ENCODE measurements around the gene KCNIP2.

KCNIP2 gene

DNA sequence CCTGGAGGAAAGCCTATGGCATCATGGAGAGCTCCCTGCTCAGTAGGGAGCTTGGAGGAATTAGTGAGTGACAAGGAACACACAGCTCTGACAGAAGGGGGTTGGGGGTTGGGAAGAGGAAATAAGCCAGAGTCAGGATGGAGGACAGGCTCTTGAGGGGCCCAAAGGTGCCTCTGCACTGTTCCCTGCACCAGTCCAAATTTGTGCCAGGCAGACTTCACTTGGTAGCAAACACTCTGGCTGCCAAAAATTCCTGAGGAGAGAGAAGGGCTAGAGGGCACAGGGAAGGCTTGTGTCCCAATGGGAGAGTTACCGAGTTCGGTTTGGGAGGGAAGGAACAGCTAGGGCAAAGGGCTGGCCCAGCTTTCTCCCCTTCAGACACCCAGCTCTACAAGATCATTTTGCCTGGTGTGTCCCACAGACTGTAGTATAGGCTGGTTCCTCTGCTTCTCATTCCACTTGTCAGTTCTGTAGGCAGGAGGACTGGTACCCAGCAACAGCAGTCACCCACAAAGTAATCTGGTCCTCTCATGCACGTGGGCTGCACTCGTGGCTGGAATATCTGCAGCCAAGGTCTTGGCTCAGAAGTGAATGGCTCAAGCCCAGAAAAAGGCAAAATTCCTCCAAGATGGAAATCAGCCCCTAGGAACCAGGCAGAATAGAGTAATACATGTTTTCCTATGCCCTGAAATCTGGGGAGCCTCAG is 8.0 kb upstream of the KCNIP2 start:
- Histone ChIP-seq H3K27ac (ENCODE audit: insufficient read depth in 1 of 2, low read depth in 1 of 2, low read length in 2 of 2, poor library complexity in 1 of 2, severe bottlenecking in 2 of 2) (no peak overlapping the region), H3K4me1 (ENCODE audit: control extremely low read depth in 1 of 4, control insufficient read depth in 4 of 4, insufficient read depth in 4 of 4, low read length in 3 of 4) (peaks cover 2 to 22% (median 7%) of the 10 kb centered on the region in 4 experiments), H3K4me3 (ENCODE audit: control insufficient read depth in 1 of 7, extremely low read depth in 1 of 7, insufficient read depth in 4 of 7, low read depth in 2 of 7, low read length in 6 of 7) (no peak overlapping the region), H3K27me3 (replicated peaks in 2 of 5; ENCODE audit: control insufficient read depth in 4 of 5, insufficient read depth in 5 of 5, low read length in 4 of 5) (no peaks in the 10 kb centered on the region), H3K36me3 (ENCODE audit: control insufficient read depth in 4 of 4, insufficient read depth in 4 of 4, low read length in 3 of 4) (peaks cover 0 to 15% (median 6%) of the 10 kb centered on the region in 4 experiments), H3K9me3 (ENCODE audit: control extremely low read depth in 1 of 5, control insufficient read depth in 4 of 5, insufficient read depth in 2 of 5, low read depth in 1 of 5, low read length in 4 of 5) (no peaks in the 10 kb centered on the region)
- 89% methylated on average over 4 of the region's 4 CpGs for WGBS (ENCODE audit: insufficient coverage)
- POLR2A ChIA-PET, result interaction anchor here (0.5 kb wide), 1 partner anchor 78 kb away, joined by 4 read pairs; no protein-coding TSS in a partner anchor
- CTCF ChIA-PET, result interaction anchor here (0.6 to 1.9 kb wide), 4 partner anchors 10 to 1559 kb away, joined by 3 to 19 read pairs (median 4); no protein-coding TSS in a partner anchor
- no peak for DNase-seq

DNA sequence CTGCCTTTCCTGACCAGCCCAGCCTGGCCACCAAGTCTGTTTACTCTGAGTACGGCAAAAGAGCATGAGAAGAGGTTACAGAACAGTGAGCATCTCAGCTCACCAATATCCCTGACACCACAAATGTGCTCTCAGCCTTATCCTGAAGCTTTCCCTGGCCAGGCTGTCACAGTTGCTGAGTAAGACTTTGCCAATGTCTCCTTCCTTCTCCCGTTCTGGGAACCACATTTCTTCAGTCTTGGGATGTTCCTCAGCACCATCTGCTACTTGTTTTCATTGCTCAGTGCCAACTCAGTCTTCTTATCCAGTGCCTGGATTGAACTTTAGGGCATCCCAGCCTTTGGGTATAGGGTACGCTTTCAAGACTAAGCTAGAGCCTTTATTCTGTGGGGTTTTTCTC is 7.1 kb upstream of the KCNIP2 start:
- CTCF ChIA-PET, result interaction anchor here (0.7 to 1.9 kb wide), 4 partner anchors 9 to 69 kb away, joined by 3 to 19 read pairs (median 3); no protein-coding TSS in a partner anchor

GRCh38 chr10:101848894-101849351 is 5.3 kb upstream of the KCNIP2 start:
- Histone ChIP-seq H3K4me1 (ENCODE audit: control extremely low read depth in 1 of 4, control insufficient read depth in 4 of 4, insufficient read depth in 4 of 4, low read length in 3 of 4) (peaks cover 7 to 27% (median 15%) of the 10 kb centered on the region in 4 experiments), H3K27me3 (replicated peaks in 2 of 5; ENCODE audit: control insufficient read depth in 4 of 5, insufficient read depth in 5 of 5, low read length in 4 of 5) (no peaks in the 10 kb centered on the region), H3K36me3 (ENCODE audit: control insufficient read depth in 4 of 4, insufficient read depth in 4 of 4, low read length in 3 of 4) (peaks cover 0 to 18% (median 4%) of the 10 kb centered on the region in 4 experiments), H3K4me3 (ENCODE audit: control insufficient read depth in 1 of 7, extremely low read depth in 1 of 7, insufficient read depth in 4 of 7, low read depth in 2 of 7, low read length in 6 of 7) (no peak overlapping the region), H3K27ac (ENCODE audit: insufficient read depth in 1 of 2, low read depth in 1 of 2, low read length in 2 of 2, poor library complexity in 1 of 2, severe bottlenecking in 2 of 2) (no peak overlapping the region), H3K9me3 (ENCODE audit: control extremely low read depth in 1 of 5, control insufficient read depth in 4 of 5, insufficient read depth in 2 of 5, low read depth in 1 of 5, low read length in 4 of 5) (no peaks in the 10 kb centered on the region)
- 52% methylated on average over 3 of the region's 3 CpGs for WGBS (ENCODE audit: insufficient coverage)
- ChIA-PET POLR2A (no interaction called here), CTCF (interaction anchor here (1.0 to 2.3 kb wide), 8 partner anchors 8 to 164 kb away, joined by 3 to 13 read pairs (median 3); no protein-coding TSS in a partner anchor)
- peak in 2 of 3 donors; percentile 31 for DNase-seq

More for the DNA sequence above, 7.1 kb upstream of the KCNIP2 start:
- H3K27ac ChIP-seq (ENCODE audit: insufficient read depth in 1 of 2, low read depth in 1 of 2, low read length in 2 of 2, poor library complexity in 1 of 2, severe bottlenecking in 2 of 2), result no peak overlapping the region
- POLR2A ChIA-PET, result no interaction called here
- no peak for DNase-seq
- WGBS (ENCODE audit: insufficient coverage), result 100% methylated on average over 1 of the region's 3 CpGs
- H3K4me1 ChIP-seq (ENCODE audit: control extremely low read depth in 1 of 4, control insufficient read depth in 4 of 4, insufficient read depth in 4 of 4, low read length in 3 of 4), result peaks cover 2 to 22% (median 7%) of the 10 kb centered on the region in 4 experiments
- H3K27me3 ChIP-seq (replicated peaks in 2 of 5; ENCODE audit: control insufficient read depth in 4 of 5, insufficient read depth in 5 of 5, low read length in 4 of 5), result no peaks in the 10 kb centered on the region
- peaks cover 0 to 15% (median 4%) of the 10 kb centered on the region in 4 experiments for H3K36me3 ChIP-seq (ENCODE audit: control insufficient read depth in 4 of 4, insufficient read depth in 4 of 4, low read length in 3 of 4)
- H3K9me3 ChIP-seq (ENCODE audit: control extremely low read depth in 1 of 5, control insufficient read depth in 4 of 5, insufficient read depth in 2 of 5, low read depth in 1 of 5, low read length in 4 of 5), result no peaks in the 10 kb centered on the region
- H3K4me3 ChIP-seq (ENCODE audit: control insufficient read depth in 1 of 7, extremely low read depth in 1 of 7, insufficient read depth in 4 of 7, low read depth in 2 of 7, low read length in 6 of 7), result no peak overlapping the region

GRCh38 chr10:101848408-101848807 is 4.8 kb upstream of the KCNIP2 start:
- Histone ChIP-seq H3K36me3 (ENCODE audit: control insufficient read depth in 4 of 4, insufficient read depth in 4 of 4, low read length in 3 of 4) (peaks cover 0 to 18% (median 4%) of the 10 kb centered on the region in 4 experiments), H3K4me1 (ENCODE audit: control extremely low read depth in 1 of 4, control insufficient read depth in 4 of 4, insufficient read depth in 4 of 4, low read length in 3 of 4) (peaks cover 7 to 30% (median 17%) of the 10 kb centered on the region in 4 experiments), H3K9me3 (ENCODE audit: control extremely low read depth in 1 of 5, control insufficient read depth in 4 of 5, insufficient read depth in 2 of 5, low read depth in 1 of 5, low read length in 4 of 5) (no peaks in the 10 kb centered on the region), H3K4me3 (ENCODE audit: control insufficient read depth in 1 of 7, extremely low read depth in 1 of 7, insufficient read depth in 4 of 7, low read depth in 2 of 7, low read length in 6 of 7) (no peak overlapping the region), H3K27ac (ENCODE audit: insufficient read depth in 1 of 2, low read depth in 1 of 2, low read length in 2 of 2, poor library complexity in 1 of 2, severe bottlenecking in 2 of 2) (no peak overlapping the region), H3K27me3 (replicated peaks in 2 of 5; ENCODE audit: control insufficient read depth in 4 of 5, insufficient read depth in 5 of 5, low read length in 4 of 5) (peaks cover 0 to under 1% (median 0%) of the 10 kb centered on the region in 5 experiments)
- WGBS (ENCODE audit: insufficient coverage), result 74% methylated on average over 4 of the region's 4 CpGs
- CTCF ChIA-PET, result interaction anchor here (1.0 to 2.3 kb wide), 8 partner anchors 7 to 165 kb away, joined by 3 to 13 read pairs (median 3); no protein-coding TSS in a partner anchor
- DNase-seq, result no peak
- POLR2A ChIA-PET, result no interaction called here

DNA sequence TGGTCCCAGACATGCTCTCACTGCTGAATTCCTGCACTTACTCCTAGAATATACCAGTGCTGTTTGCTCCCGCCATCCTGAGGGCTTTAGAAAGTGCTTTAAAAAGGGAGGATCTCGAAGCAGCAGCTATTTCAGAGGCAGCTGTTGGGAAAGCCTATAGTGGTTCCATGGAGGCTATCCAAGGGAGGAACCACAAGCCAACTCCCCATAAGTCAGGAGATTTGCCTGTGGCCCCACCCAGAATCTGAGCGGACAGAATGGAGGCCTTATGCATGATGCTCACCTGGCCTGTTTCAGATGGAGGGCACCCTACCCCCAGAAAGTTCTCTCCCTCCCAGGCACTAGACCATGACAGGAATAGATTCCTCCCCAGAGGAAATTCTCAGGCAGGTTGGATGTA is 2.3 kb upstream of the KCNIP2 start:
- peaks cover 7 to 36% (median 24%) of the 10 kb centered on the region in 4 experiments for H3K4me1 ChIP-seq (ENCODE audit: control extremely low read depth in 1 of 4, control insufficient read depth in 4 of 4, insufficient read depth in 4 of 4, low read length in 3 of 4)
- 100% methylated on average over 2 of the region's 3 CpGs for WGBS (ENCODE audit: insufficient coverage)
- peaks cover 0 to 19% (median 0%) of the 10 kb centered on the region in 5 experiments for H3K27me3 ChIP-seq (replicated peaks in 2 of 5; ENCODE audit: control insufficient read depth in 4 of 5, insufficient read depth in 5 of 5, low read length in 4 of 5)
- ChIA-PET CTCF (interaction anchor here (1.0 to 3.5 kb wide), 4 partner anchors 13 to 33 kb away, joined by 3 to 13 read pairs (median 4); no protein-coding TSS in a partner anchor), POLR2A (no interaction called here)
- H3K4me3 ChIP-seq (ENCODE audit: control insufficient read depth in 1 of 7, extremely low read depth in 1 of 7, insufficient read depth in 4 of 7, low read depth in 2 of 7, low read length in 6 of 7), result no peak overlapping the region
- H3K9me3 ChIP-seq (ENCODE audit: control extremely low read depth in 1 of 5, control insufficient read depth in 4 of 5, insufficient read depth in 2 of 5, low read depth in 1 of 5, low read length in 4 of 5), result no peaks in the 10 kb centered on the region
- no peak for DNase-seq
- H3K27ac ChIP-seq (ENCODE audit: insufficient read depth in 1 of 2, low read depth in 1 of 2, low read length in 2 of 2, poor library complexity in 1 of 2, severe bottlenecking in 2 of 2), result no peak overlapping the region
- H3K36me3 ChIP-seq (ENCODE audit: control insufficient read depth in 4 of 4, insufficient read depth in 4 of 4, low read length in 3 of 4), result peaks cover 0 to 14% (median 4%) of the 10 kb centered on the region in 4 experiments

GRCh38 chr10:101841826-101842225 is 1.8 kb downstream of the KCNIP2 start:
- Histone ChIP-seq H3K27ac (ENCODE audit: insufficient read depth in 1 of 2, low read depth in 1 of 2, low read length in 2 of 2, poor library complexity in 1 of 2, severe bottlenecking in 2 of 2) (no peak overlapping the region), H3K36me3 (ENCODE audit: control insufficient read depth in 4 of 4, insufficient read depth in 4 of 4, low read length in 3 of 4) (peaks cover 0 to 3% (median 0%) of the 10 kb centered on the region in 4 experiments), H3K27me3 (replicated peaks in 2 of 5; ENCODE audit: control insufficient read depth in 4 of 5, insufficient read depth in 5 of 5, low read length in 4 of 5) (peaks cover 0 to 23% (median 2%) of the 10 kb centered on the region in 5 experiments), H3K4me3 (ENCODE audit: control insufficient read depth in 1 of 7, extremely low read depth in 1 of 7, insufficient read depth in 4 of 7, low read depth in 2 of 7, low read length in 6 of 7) (no peak overlapping the region), H3K4me1 (ENCODE audit: control extremely low read depth in 1 of 4, control insufficient read depth in 4 of 4, insufficient read depth in 4 of 4, low read length in 3 of 4) (peaks cover 5 to 36% (median 30%) of the 10 kb centered on the region in 4 experiments), H3K9me3 (ENCODE audit: control extremely low read depth in 1 of 5, control insufficient read depth in 4 of 5, insufficient read depth in 2 of 5, low read depth in 1 of 5, low read length in 4 of 5) (no peaks in the 10 kb centered on the region)
- CTCF ChIA-PET, result interaction anchor here (0.6 to 8.3 kb wide), 30 partner anchors 9 to 261 kb away, joined by 3 to 89 read pairs (median 4); partner anchors contain the start of gene OGA
- POLR2A ChIA-PET, result interaction anchor here (1.4 kb wide), 1 partner anchor 10 kb away, joined by 4 read pairs; no protein-coding TSS in a partner anchor
- no peak for DNase-seq
